ENCODE results near the gene S1PR4. TPM values are rescaled to one million over a fixed set of nuclear protein-coding genes. Genes with fewer than 3 reads are reported as not detected.

S1PR4 gene
- total and polyA plus RNA-seq, 9 donors: 0.20 to 1.1 (median 0.50) TPM; not detected in 2

GRCh38 chr19:3206216-3206953 is 27.8 kb downstream of the S1PR4 start:
- Histone ChIP-seq H3K4me1 (ENCODE audit: insufficient read depth) (no peaks in the 10 kb centered on the region), H3K27ac (no peak overlapping the region), H3K36me3 (no peaks in the 10 kb centered on the region), H3K27me3 (no peaks in the 10 kb centered on the region), H3K4me3 (no peak overlapping the region), H3K9me3 (no peaks in the 10 kb centered on the region)
- no peak for DNase-seq
- WGBS, 3 donors: 92 to 94% (median 93%) methylated on average over 21 to 28 of the region's 28 CpGs
- TF ChIP-seq EP300 (IDR thresholded peaks at IDR 0.05) (no peak), CTCF (IDR thresholded peaks at IDR 0.05) (no peak), POLR2A (IDR thresholded peaks at IDR 0.05) (no peak)
- intact Hi-C loops (cut with DNase I): no loop called here

GRCh38 chr19:3207461-3208242 is 29.1 kb downstream of the S1PR4 start:
- WGBS, 3 donors: 86 to 91% (median 88%) methylated on average over 40 to 43 of the region's 43 CpGs
- no peaks in the 10 kb centered on the region for H3K4me1 ChIP-seq (ENCODE audit: insufficient read depth)
- H3K27me3 ChIP-seq: no peaks in the 10 kb centered on the region
- no peaks in the 10 kb centered on the region for H3K9me3 ChIP-seq
- intact Hi-C loops (cut with DNase I): no loop called here
- H3K36me3 ChIP-seq: no peaks in the 10 kb centered on the region
- no peak overlapping the region for H3K4me3 ChIP-seq
- no peak overlapping the region for H3K27ac ChIP-seq
- TF ChIP-seq POLR2A (IDR thresholded peaks at IDR 0.05) (no peak), EP300 (IDR thresholded peaks at IDR 0.05) (no peak), CTCF (IDR thresholded peaks at IDR 0.05) (no peak)
- no peak for DNase-seq

GRCh38 chr19:3208317-3209207 is 30.0 kb downstream of the S1PR4 start:
- no peaks in the 10 kb centered on the region for H3K4me1 ChIP-seq (ENCODE audit: insufficient read depth)
- no peak overlapping the region for H3K27ac ChIP-seq
- H3K27me3 ChIP-seq: no peaks in the 10 kb centered on the region
- no peaks in the 10 kb centered on the region for H3K9me3 ChIP-seq
- TF ChIP-seq CTCF (IDR thresholded peaks at IDR 0.05): no peak
- TF ChIP-seq EP300 (IDR thresholded peaks at IDR 0.05): no peak
- TF ChIP-seq POLR2A (IDR thresholded peaks at IDR 0.05): no peak
- no peaks in the 10 kb centered on the region for H3K36me3 ChIP-seq
- intact Hi-C loops (cut with DNase I): no loop called here
- H3K4me3 ChIP-seq: no peak overlapping the region
- no peak for DNase-seq
- 85 to 89% (median 88%) methylated on average over 33 of the region's 33 CpGs for whole genome bisulfite sequencing, 3 donors

GRCh38 chr19:3210347-3211017 is 31.9 kb downstream of the S1PR4 start:
- intact Hi-C loops (cut with DNase I): no loop called here
- Histone ChIP-seq H3K36me3 (no peaks in the 10 kb centered on the region), H3K4me3 (no peak overlapping the region), H3K27me3 (no peaks in the 10 kb centered on the region), H3K9me3 (no peaks in the 10 kb centered on the region), H3K4me1 (ENCODE audit: insufficient read depth) (no peaks in the 10 kb centered on the region), H3K27ac (no peak overlapping the region)
- 30 to 33% (median 31%) methylated on average over 19 to 20 of the region's 20 CpGs for WGBS, 3 donors
- peak in 1 of 5 donors; percentile 57 for DNase-seq
- TF ChIP-seq POLR2A (IDR thresholded peaks at IDR 0.05): no peak
- peak in 2 of 3 donors; percentile 20 to 22 for TF ChIP-seq CTCF (IDR thresholded peaks at IDR 0.05)
- no peak for TF ChIP-seq EP300 (IDR thresholded peaks at IDR 0.05)
